Activated B cell treated with CpG ODN at 0.5 μM for 24 hours (primary cell): ENCODE measurements around the gene MEAK7. TPM values are rescaled to one million over a fixed set of nuclear protein-coding genes. Genes with fewer than 3 reads are reported as not detected.

Source experiments
- ATAC-seq: fragments of 200-7000 bp; cut with Tn5 transposase; one replicate; pipeline ENCODE4 v1.10.0; 2021; ENCODE audit warnings: low read depth, mild to moderate bottlenecking, moderate library complexity
- CTCF ChIA-PET: fragments of 350-600 bp; sonication (Branson Sonifier 250); formaldehyde crosslinking; loops from one replicate; lab custom pipeline; 2021; ENCODE audit warnings: antibody characterized with exemption; lab: Charles Lee
- POLR2A ChIA-PET: fragments of 350-600 bp; sonication (Branson Sonifier 250); formaldehyde crosslinking; loops from one replicate; lab custom pipeline; 2021; ENCODE audit warnings: antibody characterized with exemption; lab: Charles Lee
- DNase-seq: peaks from one replicate; pipeline ENCODE4 v3.0.0; 2022
- H3K27ac Mint-ChIP-seq: one replicate; pipeline ENCODE4 v1.8.0; 2020; ENCODE audit warnings: mixed read lengths
- H3K27me3 Mint-ChIP-seq: one replicate; pipeline ENCODE4 v1.8.0; 2021; ENCODE audit warnings: mixed read lengths
- H3K36me3 Mint-ChIP-seq: one replicate; pipeline ENCODE4 v1.8.0; 2021; ENCODE audit warnings: low read depth, mixed read lengths
- H3K4me1 Mint-ChIP-seq: one replicate; pipeline ENCODE4 v1.8.0; 2021; ENCODE audit warnings: mixed read lengths
- H3K4me3 Mint-ChIP-seq: one replicate; pipeline ENCODE4 v1.8.0; 2020; ENCODE audit warnings: mild to moderate bottlenecking, mixed read lengths
- H3K9me3 Mint-ChIP-seq: one replicate; pipeline ENCODE4 v1.8.0; 2020; ENCODE audit warnings: mixed read lengths
- intact Hi-C: fragments of 100-400 bp; cut with micrococcal nuclease; formaldehyde crosslinking; loops from one replicate; pipeline ENCODE4 v1.15.1; 2024
- total RNA-seq: library from RNA; stranded (reverse); gene quantifications from 2 replicates; pipeline ENCODE4 v1.2.3, GENCODE V29; 2022
- TF ChIP-seq, protein P1 (sequence below): fragments of 200-600 bp; IDR thresholded peaks from one replicate; pipeline ENCODE4 v1.8.0; 2022; ENCODE audit warnings: antibody characterized with exemption, mild to moderate bottlenecking

MEAK7 gene
- total RNA-seq, 1 donor from 2014 or later = 15.0 TPM

DNA sequence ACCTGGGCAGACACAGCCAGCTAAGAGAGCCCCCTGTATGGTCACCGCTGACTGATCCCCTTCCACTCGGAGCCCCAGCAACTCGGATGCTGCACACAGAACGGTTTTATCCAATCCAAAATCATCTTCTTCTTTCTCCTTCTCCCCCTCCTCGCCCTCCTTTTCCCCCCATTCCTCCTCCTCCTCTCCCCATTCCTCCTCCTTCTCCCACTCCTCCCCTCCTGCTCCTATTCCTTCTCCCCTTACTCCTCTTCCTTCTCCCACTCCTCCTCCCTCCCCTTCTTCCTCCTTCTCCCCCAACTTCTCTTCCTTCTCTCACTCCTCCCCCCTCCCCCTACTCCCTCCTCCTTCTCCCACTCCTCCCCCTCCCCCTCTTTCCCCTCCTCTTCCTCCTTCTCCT is 30.4 kb upstream of the MEAK7 start:
- TF ChIP-seq, protein P1, sequence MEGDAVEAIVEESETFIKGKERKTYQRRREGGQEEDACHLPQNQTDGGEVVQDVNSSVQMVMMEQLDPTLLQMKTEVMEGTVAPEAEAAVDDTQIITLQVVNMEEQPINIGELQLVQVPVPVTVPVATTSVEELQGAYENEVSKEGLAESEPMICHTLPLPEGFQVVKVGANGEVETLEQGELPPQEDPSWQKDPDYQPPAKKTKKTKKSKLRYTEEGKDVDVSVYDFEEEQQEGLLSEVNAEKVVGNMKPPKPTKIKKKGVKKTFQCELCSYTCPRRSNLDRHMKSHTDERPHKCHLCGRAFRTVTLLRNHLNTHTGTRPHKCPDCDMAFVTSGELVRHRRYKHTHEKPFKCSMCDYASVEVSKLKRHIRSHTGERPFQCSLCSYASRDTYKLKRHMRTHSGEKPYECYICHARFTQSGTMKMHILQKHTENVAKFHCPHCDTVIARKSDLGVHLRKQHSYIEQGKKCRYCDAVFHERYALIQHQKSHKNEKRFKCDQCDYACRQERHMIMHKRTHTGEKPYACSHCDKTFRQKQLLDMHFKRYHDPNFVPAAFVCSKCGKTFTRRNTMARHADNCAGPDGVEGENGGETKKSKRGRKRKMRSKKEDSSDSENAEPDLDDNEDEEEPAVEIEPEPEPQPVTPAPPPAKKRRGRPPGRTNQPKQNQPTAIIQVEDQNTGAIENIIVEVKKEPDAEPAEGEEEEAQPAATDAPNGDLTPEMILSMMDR = no peak
- no peak for ATAC-seq
- CTCF ChIA-PET = no interaction called here
- no peaks in the 10 kb centered on the region for H3K36me3 Mint-ChIP-seq
- no peaks in the 10 kb centered on the region for H3K9me3 Mint-ChIP-seq
- intact Hi-C loops = no loop called here
- peaks cover 8% of the 10 kb centered on the region for H3K27me3 Mint-ChIP-seq
- H3K4me3 Mint-ChIP-seq = no peak overlapping the region
- H3K4me1 Mint-ChIP-seq = peaks cover 15% of the 10 kb centered on the region
- no peak overlapping the region for H3K27ac Mint-ChIP-seq
- POLR2A ChIA-PET = no interaction called here
- no peak for DNase-seq

DNA sequence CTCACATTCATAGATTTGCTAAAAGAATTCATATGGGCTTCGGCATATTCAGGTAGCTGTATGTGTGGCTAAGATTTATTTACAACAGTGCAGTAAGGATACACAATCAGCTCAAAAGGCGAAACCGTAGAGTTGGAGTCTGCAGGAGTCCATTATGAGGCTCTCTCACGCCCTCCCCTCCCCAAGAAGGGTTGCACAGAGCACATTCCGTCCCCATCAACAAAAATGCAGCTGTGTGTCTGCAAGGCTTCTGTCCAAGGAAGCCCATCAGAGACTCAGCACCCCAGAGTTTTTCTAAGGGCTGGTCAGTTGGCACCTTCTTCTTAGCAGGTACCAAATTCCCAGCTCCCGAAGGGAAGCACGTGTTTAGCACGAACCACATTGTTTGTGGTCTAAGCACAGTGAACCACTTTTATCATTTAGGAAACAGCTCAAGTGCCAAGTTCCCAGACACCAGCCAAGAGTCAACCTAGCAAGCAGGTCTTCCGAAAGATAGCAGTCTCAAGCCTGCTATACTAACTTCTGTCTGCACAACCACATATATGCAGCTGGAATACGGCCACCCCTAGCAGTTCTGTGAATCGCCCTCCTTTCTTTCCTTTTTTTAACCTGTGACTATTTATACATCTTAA is 28.5 kb upstream of the MEAK7 start:
- no peak overlapping the region for H3K27ac Mint-ChIP-seq
- DNase-seq = no peak
- H3K36me3 Mint-ChIP-seq = no peaks in the 10 kb centered on the region
- TF ChIP-seq, protein P1 = no peak
- H3K27me3 Mint-ChIP-seq = peaks cover 8% of the 10 kb centered on the region
- no peak overlapping the region for H3K4me3 Mint-ChIP-seq
- POLR2A ChIA-PET = no interaction called here
- CTCF ChIA-PET = interaction anchor here (1.8 kb wide), 1 partner anchor 22 kb away, joined by 5 read pairs; no protein-coding TSS in a partner anchor
- peaks cover 15% of the 10 kb centered on the region for H3K4me1 Mint-ChIP-seq
- no peak for ATAC-seq
- intact Hi-C loops = no loop called here
- H3K9me3 Mint-ChIP-seq = peaks cover 4% of the 10 kb centered on the region

DNA sequence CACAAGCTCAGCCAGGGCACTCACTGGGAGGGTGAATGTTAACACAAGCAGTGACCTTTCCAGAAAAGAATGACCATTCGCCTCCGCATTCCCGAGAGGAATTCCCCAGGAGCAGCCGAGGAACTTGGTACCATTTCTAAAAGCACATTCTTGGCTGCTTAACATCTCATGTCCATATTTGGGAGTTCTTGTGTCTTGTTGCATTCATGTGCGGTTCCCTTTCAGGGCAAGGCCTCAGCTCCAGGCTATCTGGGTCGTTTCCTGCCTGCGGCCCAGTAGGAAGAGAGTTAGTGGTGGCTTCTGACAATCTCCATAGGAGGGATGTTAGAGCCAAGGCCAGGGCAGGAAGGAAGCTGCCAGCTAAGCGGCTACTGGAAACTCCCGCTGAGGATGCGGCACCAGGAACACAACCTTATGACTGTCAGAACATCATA is 27.8 kb upstream of the MEAK7 start:
- peaks cover 4% of the 10 kb centered on the region for H3K9me3 Mint-ChIP-seq
- H3K4me3 Mint-ChIP-seq = no peak overlapping the region
- peaks cover 15% of the 10 kb centered on the region for H3K4me1 Mint-ChIP-seq
- intact Hi-C loops = no loop called here
- TF ChIP-seq, protein P1 = no peak
- ATAC-seq = no peak
- DNase-seq = no peak
- peaks cover 8% of the 10 kb centered on the region for H3K27me3 Mint-ChIP-seq
- ChIA-PET CTCF (interaction anchor here (1.8 kb wide), 1 partner anchor 21 kb away, joined by 5 read pairs; no protein-coding TSS in a partner anchor), POLR2A (no interaction called here)
- no peaks in the 10 kb centered on the region for H3K36me3 Mint-ChIP-seq
- H3K27ac Mint-ChIP-seq = no peak overlapping the region

DNA sequence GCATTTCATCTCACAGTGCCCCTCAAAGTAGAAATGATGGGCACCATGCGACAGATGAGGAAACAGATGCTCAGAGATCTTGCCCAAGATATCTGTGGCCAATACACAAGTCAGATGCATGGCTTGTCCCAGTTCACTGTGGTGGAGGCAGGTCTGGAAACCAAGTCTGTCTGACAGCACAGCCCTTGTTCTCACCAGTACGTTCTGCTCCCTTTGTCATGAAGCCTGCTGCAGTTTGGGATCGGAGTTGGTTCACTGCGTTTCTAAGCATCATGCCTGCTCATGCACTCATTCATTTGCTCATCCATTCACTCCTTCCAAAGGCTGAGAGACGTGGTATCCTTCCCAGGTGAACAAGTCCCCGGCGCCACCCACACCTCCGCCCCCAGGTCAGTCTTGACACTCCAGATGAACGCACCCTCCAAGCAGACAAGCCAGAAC is 27.2 kb upstream of the MEAK7 start:
- H3K9me3 Mint-ChIP-seq = peaks cover 4% of the 10 kb centered on the region
- no peaks in the 10 kb centered on the region for H3K36me3 Mint-ChIP-seq
- ATAC-seq = no peak
- H3K4me1 Mint-ChIP-seq = peaks cover 15% of the 10 kb centered on the region
- TF ChIP-seq, protein P1 = no peak
- ChIA-PET POLR2A (no interaction called here), CTCF (interaction anchor here (1.8 kb wide), 1 partner anchor 21 kb away, joined by 5 read pairs; no protein-coding TSS in a partner anchor)
- no peak overlapping the region for H3K4me3 Mint-ChIP-seq
- H3K27me3 Mint-ChIP-seq = peaks cover 10% of the 10 kb centered on the region
- no peak for DNase-seq
- intact Hi-C loops = no loop called here
- no peak overlapping the region for H3K27ac Mint-ChIP-seq

DNA sequence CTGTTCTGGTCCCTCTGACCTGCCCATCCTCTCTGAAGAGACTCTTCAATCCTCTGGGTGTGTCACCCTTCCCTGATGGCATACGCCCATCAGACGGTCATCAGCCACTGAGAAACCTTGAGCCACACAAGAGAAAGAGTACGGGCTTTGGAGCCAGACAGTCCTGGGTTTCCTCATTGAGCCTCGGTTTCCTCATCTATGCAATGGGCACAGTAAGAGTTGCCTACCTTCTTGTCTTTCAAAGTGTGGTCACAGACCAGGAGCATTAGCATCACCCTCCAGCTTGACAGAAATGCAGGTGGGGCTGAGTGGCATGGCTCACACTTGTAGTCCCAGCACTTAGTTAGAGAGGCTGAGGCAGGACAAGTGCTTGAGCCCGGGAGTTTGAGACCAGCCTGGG is 26.1 kb upstream of the MEAK7 start:
- TF ChIP-seq, protein P1 = no peak
- intact Hi-C loops = no loop called here
- ChIA-PET CTCF (no interaction called here), POLR2A (no interaction called here)
- DNase-seq (no peak), ATAC-seq (no peak)
- Mint-ChIP-seq H3K4me1 (peaks cover 11% of the 10 kb centered on the region), H3K27ac (no peak overlapping the region), H3K4me3 (no peak overlapping the region), H3K27me3 (peaks cover 10% of the 10 kb centered on the region), H3K36me3 (no peaks in the 10 kb centered on the region), H3K9me3 (peaks cover 4% of the 10 kb centered on the region)
